KMS-11 (cell line): ENCODE results near the gene PLA2R1.

Experiments used
- H2AFZ ChIP-seq: fragments of 200-600 bp; sonication (generic); 2 replicates; pipeline ENCODE4 v1.6.1; 2016; ENCODE audit warnings: antibody characterized with exemption, mixed run types, low read depth
- H3K27ac ChIP-seq: fragments of 200-600 bp; sonication (generic); 2 replicates; pipeline ENCODE4 v1.6.1; 2016; ENCODE audit warnings: mild to moderate bottlenecking, mixed run types
- H3K27me3 ChIP-seq: fragments of 200-600 bp; sonication (generic); 2 replicates; pipeline ENCODE4 v1.6.1; 2017; ENCODE audit warnings: mild to moderate bottlenecking, low read depth, mixed run types, moderate library complexity; ENCODE audit not compliant: insufficient read depth
- H3K36me3 ChIP-seq: fragments of 200-600 bp; sonication (generic); 2 replicates; pipeline ENCODE4 v1.6.1; 2017; ENCODE audit warnings: mild to moderate bottlenecking, mixed run types; ENCODE audit not compliant: insufficient read depth
- H3K4me1 ChIP-seq: fragments of 200-600 bp; sonication (generic); 2 replicates; pipeline ENCODE4 v1.6.1; 2016; ENCODE audit warnings: mild to moderate bottlenecking, low read depth, mixed run types; ENCODE audit not compliant: poor library complexity, severe bottlenecking
- H3K4me2 ChIP-seq: fragments of 200-600 bp; sonication (generic); 2 replicates; pipeline ENCODE4 v1.7.0; 2016; ENCODE audit warnings: mild to moderate bottlenecking, mixed run types
- H3K4me3 ChIP-seq: fragments of 200-600 bp; sonication (generic); IDR thresholded peaks from 2 replicates; pipeline ENCODE4 v1.6.1; 2017; ENCODE audit warnings: low read depth, low read length, mixed read lengths; ENCODE audit not compliant: insufficient read depth
- H3K79me2 ChIP-seq: fragments of 200-600 bp; sonication (generic); 2 replicates; pipeline ENCODE4 v1.6.1; 2016; ENCODE audit warnings: low read depth, mixed run types; ENCODE audit not compliant: insufficient read depth
- H3K9ac ChIP-seq: fragments of 200-600 bp; sonication (generic); 2 replicates; pipeline ENCODE4 v1.6.1; 2016; ENCODE audit warnings: mild to moderate bottlenecking, mixed run types
- H4K20me1 ChIP-seq: fragments of 200-600 bp; sonication (generic); 2 replicates; pipeline ENCODE4 v1.6.1; 2016; ENCODE audit warnings: mild to moderate bottlenecking, mixed run types; ENCODE audit not compliant: insufficient read depth
- TF ChIP-seq, protein P1 (sequence below): fragments of 200-600 bp; sonication (generic); conservative IDR thresholded peaks from 2 replicates; pipeline ENCODE4 v1.6.1; 2017; ENCODE audit warnings: low read depth, mild to moderate bottlenecking, antibody characterized with exemption, low read length, moderate library complexity, mixed read lengths

PLA2R1 gene

DNA sequence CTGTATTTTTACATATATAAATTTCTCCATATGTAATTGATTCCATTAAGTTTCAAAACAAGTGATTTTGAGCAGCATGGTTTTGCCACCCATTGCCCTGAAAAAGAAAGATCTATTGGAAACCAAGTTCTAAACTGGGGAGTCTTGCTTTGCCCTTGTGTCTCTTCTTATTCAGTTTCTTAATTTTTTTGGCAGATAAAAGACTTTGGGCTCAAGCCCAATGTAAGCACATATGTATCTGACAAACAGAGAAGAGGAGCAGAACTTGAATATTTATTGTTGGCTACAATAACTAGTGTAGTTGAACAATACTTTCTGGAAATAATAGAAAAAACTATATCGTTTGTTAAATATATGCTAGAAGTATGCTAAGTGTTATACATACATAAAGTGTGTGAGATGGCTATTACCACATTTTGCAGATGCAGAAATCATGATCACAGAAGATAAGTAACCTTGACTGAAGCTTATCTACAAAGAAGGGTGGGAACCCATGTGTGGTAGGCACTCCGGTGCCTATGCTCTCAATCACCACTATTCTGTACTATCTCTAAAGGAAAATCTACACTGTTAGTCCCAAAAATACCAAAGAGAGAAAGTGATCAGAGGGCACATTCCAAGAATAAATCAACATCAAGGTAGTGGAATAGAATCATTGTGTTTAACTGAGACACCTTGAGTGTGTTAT lies 109.1 kb downstream of the PLA2R1 start:
- no peak overlapping the region for H3K4me2 ChIP-seq
- no peaks in the 10 kb centered on the region for H3K27me3 ChIP-seq
- no peaks in the 10 kb centered on the region for H3K79me2 ChIP-seq
- no peak overlapping the region for H2AFZ ChIP-seq
- no peaks in the 10 kb centered on the region for H4K20me1 ChIP-seq
- no peak overlapping the region for H3K27ac ChIP-seq
- TF ChIP-seq, protein P1, sequence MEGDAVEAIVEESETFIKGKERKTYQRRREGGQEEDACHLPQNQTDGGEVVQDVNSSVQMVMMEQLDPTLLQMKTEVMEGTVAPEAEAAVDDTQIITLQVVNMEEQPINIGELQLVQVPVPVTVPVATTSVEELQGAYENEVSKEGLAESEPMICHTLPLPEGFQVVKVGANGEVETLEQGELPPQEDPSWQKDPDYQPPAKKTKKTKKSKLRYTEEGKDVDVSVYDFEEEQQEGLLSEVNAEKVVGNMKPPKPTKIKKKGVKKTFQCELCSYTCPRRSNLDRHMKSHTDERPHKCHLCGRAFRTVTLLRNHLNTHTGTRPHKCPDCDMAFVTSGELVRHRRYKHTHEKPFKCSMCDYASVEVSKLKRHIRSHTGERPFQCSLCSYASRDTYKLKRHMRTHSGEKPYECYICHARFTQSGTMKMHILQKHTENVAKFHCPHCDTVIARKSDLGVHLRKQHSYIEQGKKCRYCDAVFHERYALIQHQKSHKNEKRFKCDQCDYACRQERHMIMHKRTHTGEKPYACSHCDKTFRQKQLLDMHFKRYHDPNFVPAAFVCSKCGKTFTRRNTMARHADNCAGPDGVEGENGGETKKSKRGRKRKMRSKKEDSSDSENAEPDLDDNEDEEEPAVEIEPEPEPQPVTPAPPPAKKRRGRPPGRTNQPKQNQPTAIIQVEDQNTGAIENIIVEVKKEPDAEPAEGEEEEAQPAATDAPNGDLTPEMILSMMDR = no peak
- H3K4me3 ChIP-seq = no peak overlapping the region
- no peaks in the 10 kb centered on the region for H3K4me1 ChIP-seq
- no peak overlapping the region for H3K9ac ChIP-seq
- no peaks in the 10 kb centered on the region for H3K36me3 ChIP-seq

DNA sequence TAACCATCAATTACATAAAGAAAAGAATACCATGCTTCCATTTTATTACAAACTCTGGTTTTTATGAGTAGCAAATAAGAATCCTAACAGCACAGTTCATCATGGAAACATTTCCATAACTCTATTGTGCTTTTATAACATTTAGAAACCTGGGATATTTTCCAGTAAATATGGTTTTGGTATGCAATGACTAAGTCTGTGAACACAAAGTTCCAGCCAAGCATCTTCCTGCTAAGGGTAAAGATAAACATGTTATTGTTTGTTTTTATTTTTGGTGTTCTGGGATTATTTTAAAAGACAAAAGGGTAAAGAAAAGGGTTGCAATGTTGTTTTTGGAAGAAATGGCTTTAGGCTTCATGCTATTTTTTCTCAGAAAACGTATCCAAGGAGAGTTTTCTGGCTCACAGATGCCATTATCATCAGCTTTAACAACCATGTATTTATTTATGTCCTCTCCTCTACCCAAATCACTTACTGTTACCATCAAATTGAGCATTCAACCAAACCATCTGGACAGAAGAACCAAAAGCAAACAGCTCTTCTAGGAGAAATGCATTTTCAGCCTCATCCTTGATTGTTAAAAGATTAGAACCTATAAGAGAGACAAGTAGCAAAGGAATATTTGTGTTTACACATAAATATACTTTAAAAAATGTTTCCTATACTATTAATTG lies 116.0 kb downstream of the PLA2R1 start:
- no peaks in the 10 kb centered on the region for H3K79me2 ChIP-seq
- no peaks in the 10 kb centered on the region for H4K20me1 ChIP-seq
- no peak overlapping the region for H3K4me2 ChIP-seq

DNA sequence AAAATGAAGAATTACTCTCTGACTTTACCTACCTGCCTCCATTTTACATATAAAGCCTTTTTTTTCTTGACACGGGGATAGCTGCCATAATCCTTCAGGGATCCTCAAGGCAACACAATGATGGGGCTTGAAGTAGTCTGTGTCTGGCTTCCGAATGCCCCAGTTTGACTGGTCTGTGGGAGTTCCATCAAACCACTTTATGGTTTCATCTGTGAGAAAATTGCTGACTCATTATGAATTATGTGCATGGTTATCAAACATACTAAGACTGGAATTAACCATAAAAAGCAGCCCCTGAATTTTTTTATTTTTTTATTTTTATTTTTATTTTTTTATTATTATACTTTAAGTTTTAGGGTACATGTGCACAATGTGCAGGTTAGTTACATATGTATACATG lies 117.5 kb downstream of the PLA2R1 start:
- no peaks in the 10 kb centered on the region for H3K79me2 ChIP-seq
- no peaks in the 10 kb centered on the region for H4K20me1 ChIP-seq
- no peaks in the 10 kb centered on the region for H3K36me3 ChIP-seq
- TF ChIP-seq, protein P1 = no peak
- no peak overlapping the region for H3K4me3 ChIP-seq
- H3K9ac ChIP-seq = no peak overlapping the region
- no peak overlapping the region for H3K4me2 ChIP-seq
- H3K27me3 ChIP-seq = no peaks in the 10 kb centered on the region
- no peak overlapping the region for H2AFZ ChIP-seq
- H3K4me1 ChIP-seq = no peaks in the 10 kb centered on the region
- no peak overlapping the region for H3K27ac ChIP-seq

More for the DNA sequence above, 116.0 kb downstream of the PLA2R1 start:
- H3K27me3 ChIP-seq = no peaks in the 10 kb centered on the region
- no peaks in the 10 kb centered on the region for H3K4me1 ChIP-seq
- H3K9ac ChIP-seq = no peak overlapping the region
- no peaks in the 10 kb centered on the region for H3K36me3 ChIP-seq
- no peak overlapping the region for H2AFZ ChIP-seq
- H3K4me3 ChIP-seq = no peak overlapping the region
- no peak overlapping the region for H3K27ac ChIP-seq
- TF ChIP-seq, protein P1 = no peak

DNA sequence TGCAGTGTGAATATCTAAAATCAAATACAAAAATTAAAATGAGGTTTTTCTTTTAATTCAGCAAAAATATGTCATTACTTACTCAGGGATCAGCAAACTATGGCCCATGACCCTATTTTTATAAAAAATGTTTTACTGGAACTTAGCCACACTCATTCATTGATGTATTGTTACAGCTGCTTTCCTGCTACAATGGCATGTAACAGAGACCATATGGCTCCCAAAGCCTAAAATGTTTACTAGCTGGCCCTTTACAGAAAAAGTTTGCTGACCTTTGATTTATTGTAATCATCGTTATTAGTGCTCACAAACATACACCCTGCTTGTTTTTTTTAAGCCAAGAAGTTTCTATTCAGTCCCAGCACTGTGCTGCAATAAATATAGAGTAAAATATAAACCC lies 120.3 kb downstream of the PLA2R1 start:
- no peak overlapping the region for H3K4me3 ChIP-seq
- H4K20me1 ChIP-seq = no peaks in the 10 kb centered on the region
- H3K4me2 ChIP-seq = no peak overlapping the region
- no peak overlapping the region for H2AFZ ChIP-seq
- TF ChIP-seq, protein P1 = no peak
- H3K27me3 ChIP-seq = no peaks in the 10 kb centered on the region
- H3K79me2 ChIP-seq = no peaks in the 10 kb centered on the region
- H3K4me1 ChIP-seq = no peaks in the 10 kb centered on the region
- H3K36me3 ChIP-seq = no peaks in the 10 kb centered on the region
- H3K9ac ChIP-seq = no peak overlapping the region
- no peak overlapping the region for H3K27ac ChIP-seq
